Effector memory CD4-positive, alpha-beta T cell (primary cell): Measurements from ENCODE around the gene PRDX3.
"Not testable (repeated sequence)": the region's sequence is repeated elsewhere in the genome, so short reads cannot be mapped to it uniquely, and the experiment has no call there.

Experiments used
- DNase-seq, 3 donors: peaks; one replicate each; pipeline ENCODE4 v3.0.0-alpha.2; 2020
- H3K27ac ChIP-seq: 2 replicates; pipeline ENCODE4 v1.7.0; 2013; ENCODE audit warnings: mild to moderate bottlenecking, low read length, moderate library complexity; ENCODE audit not compliant: insufficient read depth, poor library complexity, severe bottlenecking
- H3K27me3 ChIP-seq: replicated peaks from 2 replicates; pipeline ENCODE4 v1.7.0; 2013; ENCODE audit warnings: mild to moderate bottlenecking, low read length; ENCODE audit not compliant: insufficient read depth, control insufficient read depth, poor library complexity, severe bottlenecking
- H3K36me3 ChIP-seq: 2 replicates; pipeline ENCODE4 v1.7.0; 2013; ENCODE audit warnings: mild to moderate bottlenecking, low read length, moderate library complexity; ENCODE audit not compliant: control insufficient read depth, insufficient read depth
- H3K4me1 ChIP-seq: 2 replicates; pipeline ENCODE4 v1.7.0; 2013; ENCODE audit warnings: low read length, mild to moderate bottlenecking; ENCODE audit not compliant: control insufficient read depth, insufficient read depth, poor library complexity, severe bottlenecking
- H3K4me3 ChIP-seq: 2 replicates; pipeline ENCODE4 v1.7.0; 2013; ENCODE audit warnings: low read length, low read depth, mild to moderate bottlenecking; ENCODE audit not compliant: insufficient read depth, poor library complexity, severe bottlenecking
- H3K9me3 ChIP-seq: 2 replicates; pipeline ENCODE4 v1.7.0; 2013; ENCODE audit warnings: mild to moderate bottlenecking, low read length, moderate library complexity; ENCODE audit not compliant: control insufficient read depth

The PRDX3 gene

DNA sequence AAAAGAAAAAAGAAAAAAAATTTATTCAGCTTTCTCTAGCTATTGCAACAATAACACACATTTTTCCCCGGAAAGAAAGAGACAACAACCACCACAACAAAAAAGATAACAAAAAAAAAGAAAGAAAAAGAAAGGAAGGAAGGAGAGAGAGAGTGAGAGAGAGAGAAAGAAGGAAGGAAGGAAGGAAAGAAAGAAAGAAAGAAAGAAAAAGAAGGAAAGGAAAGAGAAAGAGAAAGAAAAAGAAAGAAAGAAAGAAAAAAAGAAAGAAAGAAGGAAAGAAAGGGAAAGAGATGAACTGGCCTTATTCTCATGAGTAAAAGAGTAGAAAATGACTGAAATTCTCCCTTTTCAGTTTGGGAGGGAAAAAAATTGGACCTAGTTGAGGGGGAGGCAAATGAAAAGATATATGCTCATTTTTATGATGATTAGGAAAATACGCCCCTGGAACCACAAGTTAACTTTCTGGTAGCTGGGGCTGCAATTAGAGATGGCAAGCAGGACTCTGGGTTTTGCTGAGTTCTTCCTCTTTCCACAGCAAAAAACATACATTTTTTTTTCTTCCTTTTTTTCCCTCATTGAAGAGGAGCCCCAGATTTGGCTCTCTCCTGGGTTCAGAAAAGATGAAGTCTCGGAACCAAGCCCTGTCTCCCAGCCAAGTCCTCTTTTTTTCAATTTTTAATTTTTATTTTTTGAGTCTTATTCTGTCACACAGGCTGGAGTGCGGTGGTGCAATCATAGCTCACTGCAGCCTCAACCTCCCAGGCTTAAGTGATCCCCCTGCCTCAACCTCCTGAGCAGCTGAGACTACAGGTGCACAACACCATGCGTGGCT, 12.6 kb upstream of the PRDX3 start:
- Histone ChIP-seq H3K27me3 (no peaks in the 10 kb centered on the region), H3K4me1 (peaks cover 6% of the 10 kb centered on the region), H3K4me3 (no peak overlapping the region), H3K9me3 (no peaks in the 10 kb centered on the region), H3K27ac (no peak overlapping the region), H3K36me3 (no peaks in the 10 kb centered on the region)
- no peak for DNase-seq

DNA sequence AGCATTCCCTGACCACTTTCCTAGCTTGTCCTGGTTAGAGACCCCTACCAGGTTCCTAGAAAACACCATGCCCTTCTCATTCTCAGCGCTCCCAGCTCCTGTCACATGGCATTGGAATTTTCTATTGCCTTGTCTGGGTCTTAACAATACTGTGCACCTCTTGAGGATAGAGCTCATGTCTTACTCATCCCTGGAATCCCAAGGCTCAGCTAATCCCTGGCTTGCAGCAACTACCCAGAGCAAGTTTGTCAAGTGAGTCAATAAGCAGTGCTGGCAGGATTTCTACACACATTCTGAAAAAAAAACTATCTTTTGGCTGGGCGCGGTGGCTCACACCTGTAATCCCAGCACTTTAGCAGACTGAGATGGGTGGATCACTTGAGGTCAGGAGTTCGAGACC, 11.7 kb upstream of the PRDX3 start:
- Histone ChIP-seq H3K4me1 (peaks cover 6% of the 10 kb centered on the region), H3K36me3 (no peaks in the 10 kb centered on the region), H3K4me3 (no peak overlapping the region), H3K27me3 (no peaks in the 10 kb centered on the region), H3K9me3 (no peaks in the 10 kb centered on the region), H3K27ac (no peak overlapping the region)
- no peak for DNase-seq

DNA sequence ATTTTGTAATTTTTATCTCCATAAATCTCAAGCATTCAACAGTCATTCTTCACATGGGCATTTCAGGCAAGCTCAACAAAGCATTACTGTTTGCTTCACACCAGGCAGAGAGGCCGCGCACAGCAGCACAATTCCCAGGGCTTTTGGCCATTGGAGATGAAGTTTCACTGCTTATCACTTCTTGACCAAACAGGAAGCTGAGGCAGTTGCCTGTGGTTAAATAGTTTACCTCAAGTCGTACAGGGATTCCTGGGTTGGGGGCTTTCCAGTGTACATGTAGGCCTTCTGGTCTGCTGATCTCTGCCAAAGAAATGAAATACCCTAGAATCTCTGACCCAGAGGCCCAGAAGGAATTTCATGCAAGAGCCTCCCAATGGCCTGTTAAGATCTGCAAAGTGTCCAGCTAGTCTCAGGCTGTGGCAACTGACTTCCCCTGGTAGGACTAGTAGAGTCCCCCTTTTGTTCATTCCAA, 11.2 kb upstream of the PRDX3 start:
- H3K27ac ChIP-seq = no peak overlapping the region
- DNase-seq = no peak
- no peaks in the 10 kb centered on the region for H3K36me3 ChIP-seq
- no peak overlapping the region for H3K4me3 ChIP-seq
- no peaks in the 10 kb centered on the region for H3K27me3 ChIP-seq
- peaks cover 6% of the 10 kb centered on the region for H3K4me1 ChIP-seq
- H3K9me3 ChIP-seq = no peaks in the 10 kb centered on the region

DNA sequence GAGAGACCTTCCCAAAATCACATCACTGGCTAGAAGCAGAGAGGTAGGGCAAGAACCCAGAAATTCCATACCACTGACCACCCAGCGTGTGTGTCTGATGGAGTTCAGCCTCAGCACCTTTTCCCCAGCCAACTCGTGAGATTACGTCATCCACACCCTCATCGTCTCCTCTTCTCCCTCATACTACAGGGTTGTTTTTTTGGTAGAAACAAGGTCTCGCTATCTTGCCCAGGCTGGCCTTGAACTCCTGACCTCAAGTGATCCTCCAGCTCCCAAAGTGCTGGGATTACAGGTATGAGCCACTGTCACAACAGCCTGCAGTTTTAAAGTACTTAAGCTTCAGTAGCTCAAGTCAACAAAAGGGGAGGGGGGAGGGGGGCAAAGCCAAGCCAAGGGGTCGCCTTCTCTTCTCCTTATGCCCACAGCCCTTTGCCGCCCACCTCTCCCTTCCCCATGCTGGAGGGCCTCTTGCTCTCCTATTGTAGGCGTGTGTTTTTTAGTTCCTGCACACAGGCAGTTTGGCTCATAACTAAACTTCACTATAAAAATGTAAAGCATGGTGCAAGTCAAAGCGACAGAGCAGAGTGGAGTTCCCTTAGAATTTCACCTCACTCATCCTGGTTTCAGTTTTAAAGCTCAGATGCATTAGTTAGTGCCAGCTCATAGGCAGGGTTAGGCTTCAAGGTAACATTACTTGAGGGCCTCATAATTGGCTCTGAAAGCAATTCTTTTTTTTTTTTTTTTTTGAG, 5.2 kb upstream of the PRDX3 start:
- Histone ChIP-seq H3K4me3 (no peak overlapping the region), H3K27ac (no peak overlapping the region), H3K27me3 (no peaks in the 10 kb centered on the region), H3K36me3 (no peaks in the 10 kb centered on the region), H3K4me1 (no peaks in the 10 kb centered on the region), H3K9me3 (no peaks in the 10 kb centered on the region)
- DNase-seq = no peak

DNA sequence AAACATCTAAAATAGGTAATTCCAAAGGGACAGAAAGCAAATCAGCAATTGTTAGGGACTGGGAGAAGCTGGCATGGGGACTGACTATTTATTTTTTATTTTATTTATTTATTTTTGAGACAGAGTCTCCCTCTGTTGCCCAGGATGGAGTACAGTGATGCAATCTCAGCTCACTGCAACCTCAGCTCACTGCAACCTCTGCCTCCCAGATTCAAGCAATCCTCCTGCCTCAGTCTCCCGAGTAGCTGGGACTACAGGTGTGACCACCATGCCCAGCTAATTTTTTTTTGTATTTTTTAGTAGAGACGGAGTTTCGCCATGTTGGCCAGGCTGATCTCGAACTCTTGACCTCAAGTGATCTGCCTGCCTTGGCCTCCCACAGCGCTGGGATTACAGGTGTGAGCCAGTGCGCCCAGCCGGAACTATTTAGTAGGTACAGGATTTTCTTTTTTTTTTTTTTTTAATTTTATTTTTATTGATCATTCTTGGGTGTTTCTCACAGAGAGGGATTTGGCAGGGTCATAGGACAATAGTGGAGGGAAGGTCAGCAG, 2.3 kb upstream of the PRDX3 start:
- H3K27me3 ChIP-seq, H3K4me3 ChIP-seq, H3K9me3 ChIP-seq, H3K36me3 ChIP-seq, H3K27ac ChIP-seq, DNase-seq: not testable (repeated sequence)
- peaks cover 10% of the 10 kb centered on the region for H3K4me1 ChIP-seq

DNA sequence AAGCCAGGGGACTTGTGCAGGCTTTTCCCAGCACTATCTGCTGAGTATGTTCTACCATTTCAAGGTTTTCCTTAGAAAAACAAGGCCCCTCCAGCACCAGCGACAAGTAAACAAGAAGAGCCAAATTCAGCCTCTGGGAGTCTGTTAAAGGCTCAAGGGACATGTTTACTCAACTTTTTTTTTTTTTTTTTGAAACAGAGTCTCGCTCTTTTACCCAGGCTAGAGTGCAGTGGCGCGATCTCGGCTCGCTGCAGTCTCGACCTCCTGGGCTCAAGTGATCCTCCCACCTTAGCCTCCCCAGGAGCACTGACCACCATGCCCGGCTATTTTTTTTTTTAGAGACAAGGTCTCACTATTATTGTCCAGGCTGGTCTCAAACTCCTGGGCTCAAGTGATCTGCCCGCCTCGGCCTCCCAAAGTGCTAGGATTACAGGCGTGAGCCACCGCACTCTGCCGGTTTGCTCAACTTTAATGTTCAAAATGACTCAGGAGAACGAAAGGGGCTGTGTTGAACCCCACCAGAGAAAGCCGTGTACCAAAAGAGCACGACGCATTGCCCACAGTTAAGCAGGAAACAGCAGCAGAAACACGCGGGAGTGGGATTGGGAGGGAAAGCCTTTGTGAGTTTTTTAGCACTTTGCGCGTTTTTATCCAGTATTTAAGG, 772 bp downstream of the PRDX3 start:
- H3K9me3 ChIP-seq = no peaks in the 10 kb centered on the region
- DNase-seq = no peak
- H3K4me1 ChIP-seq = peaks cover 10% of the 10 kb centered on the region
- peaks cover 8% of the 10 kb centered on the region for H3K36me3 ChIP-seq
- peak overlapping the region; percentile 97 for H3K4me3 ChIP-seq
- H3K27ac ChIP-seq = peak overlapping the region; percentile 87
- H3K27me3 ChIP-seq = no peaks in the 10 kb centered on the region

DNA sequence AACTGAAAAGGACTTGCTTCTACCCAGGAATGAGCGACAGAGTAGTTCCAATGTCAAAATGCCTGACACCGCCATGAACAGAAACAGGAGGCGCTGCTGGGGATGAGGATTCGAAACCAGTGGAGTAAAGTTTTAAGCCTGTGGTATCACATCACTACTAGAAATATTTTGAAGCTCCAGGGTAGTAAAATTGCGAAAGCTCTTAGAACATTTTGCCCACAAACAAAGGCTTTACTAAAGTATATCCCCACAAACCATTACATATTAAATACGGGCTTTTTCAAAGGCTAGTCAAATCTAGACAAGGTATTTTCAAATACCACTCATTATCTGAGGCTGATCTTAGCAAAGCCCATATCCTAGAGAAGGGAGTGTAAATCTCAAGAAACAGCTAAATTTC, 2.4 kb downstream of the PRDX3 start:
- Histone ChIP-seq H3K4me3 (no peak overlapping the region), H3K36me3 (peaks cover 23% of the 10 kb centered on the region), H3K27ac (no peak overlapping the region), H3K27me3 (no peaks in the 10 kb centered on the region), H3K9me3 (no peaks in the 10 kb centered on the region), H3K4me1 (peaks cover 10% of the 10 kb centered on the region)
- no peak for DNase-seq

DNA sequence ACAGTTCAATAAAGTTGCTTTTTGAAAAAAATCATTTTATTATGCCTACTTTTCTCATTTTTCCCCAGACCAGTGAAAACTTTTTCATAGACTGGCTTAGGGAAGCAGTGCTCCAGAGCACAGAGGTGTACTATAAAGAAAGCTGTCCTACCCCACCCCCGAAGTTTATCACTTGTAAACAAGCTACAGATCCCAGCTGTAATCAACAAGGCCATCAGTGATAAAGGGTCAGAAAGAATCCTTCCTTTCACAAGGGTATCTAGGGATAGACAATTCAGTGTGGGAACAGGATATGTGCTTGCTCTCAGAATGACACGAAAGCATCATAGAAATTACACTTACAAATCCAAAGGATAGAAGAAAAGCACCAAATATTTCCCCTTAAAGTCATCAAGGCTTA, 4.5 kb downstream of the PRDX3 start:
- H3K4me1 ChIP-seq = peaks cover 10% of the 10 kb centered on the region

DNA sequence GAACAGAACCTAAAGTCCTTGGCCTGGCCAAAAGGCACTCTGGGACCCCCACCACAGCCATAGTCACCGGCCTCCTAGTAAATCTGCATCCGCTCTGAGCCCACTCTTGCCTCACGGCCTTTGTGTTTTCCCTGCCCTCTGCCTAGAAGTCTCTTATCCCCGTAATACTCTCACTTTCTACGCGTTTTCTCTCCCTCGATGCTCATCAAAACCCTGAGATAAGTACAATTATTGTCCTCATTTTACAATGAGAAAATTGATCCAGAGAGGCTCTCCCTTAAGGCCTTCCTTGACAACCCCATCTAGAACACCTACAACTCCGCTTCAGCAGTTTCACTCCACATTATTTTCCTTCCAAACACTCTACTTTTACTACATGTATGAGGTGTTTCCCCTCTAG, 11.6 kb downstream of the PRDX3 start:
- Histone ChIP-seq H3K4me1 (peaks cover 16% of the 10 kb centered on the region), H3K9me3 (no peaks in the 10 kb centered on the region), H3K27me3 (no peaks in the 10 kb centered on the region), H3K27ac (no peak overlapping the region), H3K4me3 (no peak overlapping the region), H3K36me3 (peaks cover 27% of the 10 kb centered on the region)
- DNase-seq = no peak

More for the DNA sequence above, 4.5 kb downstream of the PRDX3 start:
- Histone ChIP-seq H3K4me3 (no peak overlapping the region), H3K9me3 (no peaks in the 10 kb centered on the region), H3K27ac (no peak overlapping the region), H3K36me3 (peaks cover 40% of the 10 kb centered on the region), H3K27me3 (no peaks in the 10 kb centered on the region)
- no peak for DNase-seq
